ENCODE measurements around the gene HMGN5. TPM values are rescaled to one million over a fixed set of nuclear protein-coding genes. Genes with fewer than 3 reads are reported as not detected.

The HMGN5 gene
- total RNA-seq, result 4.2 TPM

GRCh38 chrX:81201671-81202455 is at the start of gene HMGN5, which contains the start of gene SH3BGRL:
Gene HMGN5, minus strand, starts transcription at chrX:81201913. Its CDS starts 80,364 bp downstream, at chrX:81121549.
Gene SH3BGRL, plus strand, starts transcription at chrX:81202102. Its CDS starts 99 bp downstream, at chrX:81202201.

Other genes starting within 250 kb of the HMGN5 start
- 92.5 TPM for gene SH3BGRL, start 189 bp upstream of the HMGN5 start, total RNA-seq

All from diencephalon (tissue), 1 donor.